DMS153 treated with DMSO at 0.1 percent for 48 hours (cell line): ENCODE measurements around the gene MYL1.

ENCODE experiments used
- DNase-seq: peaks from one replicate; lab custom pipeline; 2025; ENCODE audit not compliant: unreplicated experiment; lab: John Stamatoyannopoulos, UW

MYL1 gene

GRCh38 chr2:210268281-210268680 is 46.7 kb downstream of the MYL1 start:
- DNase-seq: no peak

DNA sequence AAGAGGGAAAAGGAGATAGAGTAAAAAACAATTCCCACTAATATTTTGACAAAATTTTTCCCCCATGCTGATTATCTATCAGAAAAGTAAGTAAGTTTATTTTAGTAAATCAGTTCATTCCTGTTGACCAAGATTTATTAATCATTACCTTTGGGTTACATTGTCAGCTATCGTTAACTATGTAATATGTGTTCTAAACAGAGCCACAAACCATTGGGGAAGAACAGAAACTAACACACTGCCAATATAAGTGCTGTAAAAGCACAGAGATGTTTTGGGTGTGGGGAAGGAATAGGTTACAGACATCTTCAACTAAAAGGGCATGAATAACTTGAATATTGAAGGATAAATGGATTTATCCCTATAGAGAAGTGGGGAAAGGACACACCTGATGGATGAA is 47.3 kb downstream of the MYL1 start:
- no peak for DNase-seq

- DNase-seq: no peak
These were observed 50.7 kb downstream of the MYL1 start for GRCh38 chr2:210264282-210264681.

DNA sequence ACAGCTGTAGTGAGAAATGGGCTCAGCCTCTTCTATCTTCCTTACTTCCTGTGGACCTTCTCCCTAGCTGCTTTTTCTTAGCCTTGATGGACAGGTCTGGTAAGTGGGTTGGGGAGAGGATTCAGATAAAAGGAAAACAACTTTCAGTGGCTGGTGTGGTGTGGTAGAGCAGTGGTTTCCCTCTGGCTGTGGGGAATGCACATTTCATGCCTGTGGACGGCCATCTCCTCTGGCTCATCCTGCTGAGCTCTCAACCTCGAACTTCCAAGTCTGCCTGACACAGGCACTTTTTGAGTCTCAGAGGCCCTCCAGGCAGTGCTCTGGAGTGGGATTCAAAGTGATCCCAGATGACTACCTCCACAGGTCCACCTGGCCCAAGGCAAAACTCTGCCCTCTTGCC is 51.1 kb downstream of the MYL1 start:
- no peak for DNase-seq

DNA sequence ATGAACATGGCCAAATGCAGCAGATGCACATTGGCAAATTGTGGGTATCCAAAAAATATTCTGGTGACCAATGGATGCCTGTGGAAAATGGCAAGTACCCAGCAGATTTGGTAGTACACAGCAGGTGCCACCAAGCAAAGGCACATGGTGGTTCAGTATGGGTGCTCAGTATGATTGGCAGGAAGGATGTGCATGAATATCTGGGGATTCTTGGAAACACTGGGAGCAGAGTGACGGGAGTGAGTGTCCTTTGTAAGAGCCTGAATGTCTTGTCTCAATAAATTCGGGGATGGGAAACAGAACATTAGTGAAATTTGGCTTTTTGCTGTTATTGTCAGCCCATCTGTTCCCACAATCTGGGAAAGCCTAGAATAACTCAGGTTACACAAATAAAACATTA is 52.9 kb downstream of the MYL1 start:
- DNase-seq: no peak

- DNase-seq: no peak
These were observed 55.3 kb downstream of the MYL1 start for GRCh38 chr2:210259687-210260086.

- DNase-seq: no peak
These were observed 62.0 kb downstream of the MYL1 start for GRCh38 chr2:210252699-210253606.

DNA sequence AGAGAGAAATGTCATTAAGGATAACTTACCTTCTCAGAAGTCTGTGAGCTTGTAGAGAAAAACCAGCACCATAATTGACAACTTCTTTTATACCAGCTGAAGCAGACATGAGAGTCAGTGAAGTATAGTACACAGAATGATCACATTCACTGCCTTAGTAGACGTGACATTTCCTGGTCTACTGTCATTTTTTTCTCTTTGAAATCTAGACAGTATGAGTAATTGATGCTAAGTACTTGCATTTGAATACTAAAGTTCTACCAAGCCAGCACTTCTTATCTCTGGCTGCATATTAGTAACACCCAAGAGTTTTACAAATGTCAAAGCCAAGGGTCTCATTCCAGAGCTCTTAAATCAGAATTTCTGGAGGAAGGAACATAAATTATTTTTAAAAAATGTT is 64.4 kb downstream of the MYL1 start:
- DNase-seq: no peak
